WTC11 (cell line): ENCODE measurements around the gene IGSF23.

Experiments used
- CREB1 ChIP-seq: sonication (generic); formaldehyde crosslinking; IDR thresholded peaks from 2 replicates; pipeline ENCODE4 v1.8.0; 2023; ENCODE audit warnings: mild to moderate bottlenecking, missing genetic modification reagents
- CREM ChIP-seq: sonication (generic); formaldehyde crosslinking; IDR thresholded peaks from 2 replicates; pipeline ENCODE4 v1.8.1; 2022; ENCODE audit warnings: mild to moderate bottlenecking, missing genetic modification reagents, moderate library complexity
- CTCF ChIP-seq: fragments of 200-600 bp; IDR thresholded peaks from 2 replicates; pipeline ENCODE4 v1.8.0; 2022; ENCODE audit warnings: antibody characterized with exemption
- ESRRA ChIP-seq: sonication (generic); formaldehyde crosslinking; IDR thresholded peaks from 2 replicates; pipeline ENCODE4 v1.8.1; 2022; ENCODE audit warnings: mild to moderate bottlenecking, missing genetic modification reagents, borderline replicate concordance
- IRF2 ChIP-seq: sonication (generic); formaldehyde crosslinking; IDR thresholded peaks from 2 replicates; pipeline ENCODE4 v1.8.0; 2022; ENCODE audit warnings: low read depth, missing genetic modification reagents, borderline replicate concordance

DNA sequence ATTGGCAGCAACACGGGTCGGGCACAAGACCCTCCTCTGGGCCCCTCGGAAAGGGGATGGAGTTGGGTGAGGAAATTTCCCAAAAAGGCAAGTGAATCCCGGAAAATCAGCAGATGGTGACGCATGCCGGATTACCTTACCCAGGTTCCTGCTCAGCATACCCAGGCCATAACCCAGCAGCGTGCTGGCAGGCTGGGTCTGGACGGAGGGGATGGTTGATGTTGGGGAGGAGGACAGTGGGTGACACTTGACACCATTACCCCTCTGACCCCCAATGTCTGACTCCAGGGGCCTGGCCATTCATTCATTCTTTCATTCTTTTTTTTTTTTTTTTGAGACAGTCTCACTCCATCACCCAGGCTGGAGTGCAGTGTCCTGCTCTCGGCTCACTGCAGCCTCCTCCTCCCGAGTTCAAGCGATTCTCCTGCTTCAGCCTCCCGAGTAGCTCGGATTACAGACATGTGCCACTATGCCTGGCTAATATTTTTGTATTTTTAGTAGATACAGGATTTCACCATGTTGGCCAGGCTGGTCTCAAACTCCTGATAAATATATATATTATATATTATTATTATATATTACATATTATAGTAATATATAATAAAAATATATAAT is 31.1 kb downstream of the IGSF23 start:
- TF ChIP-seq ESRRA (CRISPR knock-in tag) = no peak
- TF ChIP-seq CTCF = no peak
- TF ChIP-seq CREM (CRISPR knock-in tag) = no peak
- TF ChIP-seq IRF2 = no peak
- TF ChIP-seq CREB1 (CRISPR knock-in tag) = no peak
